Muscle layer of duodenum (tissue), 2 donors: ENCODE measurements around the gene POLN.
A peak's percentile ranks its signal among the peaks of the same experiment; 100 is the strongest.

Experiments used
- H3K27ac ChIP-seq: one replicate; pipeline ENCODE4 v1.7.0; 2013; ENCODE audit warnings: mild to moderate bottlenecking, low read length
- H3K27me3 ChIP-seq: one replicate; pipeline ENCODE4 v1.7.0; 2013; ENCODE audit warnings: low read depth, mild to moderate bottlenecking, control low read depth, low read length
- H3K36me3 ChIP-seq, 2 donors: one replicate each; pipeline ENCODE4 v1.7.0; 2013; ENCODE audit warnings: low read length in 2 of 2, control low read depth in 1 of 2, mild to moderate bottlenecking in 1 of 2; ENCODE audit not compliant: insufficient read depth in 2 of 2, control insufficient read depth in 1 of 2
- H3K4me1 ChIP-seq, 2 donors: one replicate each; pipeline ENCODE4 v1.7.0; 2013; ENCODE audit warnings: low read length in 2 of 2, mild to moderate bottlenecking in 2 of 2, control low read depth in 1 of 2, moderate library complexity in 1 of 2; ENCODE audit not compliant: insufficient read depth in 2 of 2, control insufficient read depth in 1 of 2
- H3K4me3 ChIP-seq, 2 donors: one replicate each; pipeline ENCODE4 v1.7.0; 2013; ENCODE audit warnings: low read length in 2 of 2, low read depth in 1 of 2, mild to moderate bottlenecking in 1 of 2
- H3K9me3 ChIP-seq, 2 donors: one replicate each; pipeline ENCODE4 v1.7.0; 2013; ENCODE audit warnings: low read length in 2 of 2, control low read depth in 1 of 2, mild to moderate bottlenecking in 1 of 2; ENCODE audit not compliant: control insufficient read depth in 1 of 2
- donor health status: healthy.

POLN gene

GRCh38 chr4:2241410-2242353 is at the start of gene POLN, which contains the start of gene HAUS3:
Gene POLN (minus strand): TSS chr4:2242121. CDS start chr4:2229231, 12,890 bp downstream.
Gene HAUS3 (minus strand): TSS chr4:2242121. CDS start chr4:2240946, 1,175 bp downstream.
- H3K36me3 ChIP-seq: peaks cover under 1 to 8% of the 10 kb centered on the region in 2 donors
- no peaks in the 10 kb centered on the region for H3K9me3 ChIP-seq
- H3K27ac ChIP-seq: peak within 1 kb of the TSS; percentile 52
- peaks cover 19 to 60% of the 10 kb centered on the region in 2 donors for H3K4me1 ChIP-seq
- no peaks in the 10 kb centered on the region for H3K27me3 ChIP-seq
- H3K4me3 ChIP-seq: peak within 1 kb of the TSS; percentile 85 to 92

GRCh38 chr4:2290974-2291704 is 49.2 kb upstream of the POLN start:
- no peak overlapping the region for H3K27ac ChIP-seq

GRCh38 chr4:2290488-2290887 is 48.6 kb upstream of the POLN start:
- no peaks in the 10 kb centered on the region for H3K4me1 ChIP-seq
- no peaks in the 10 kb centered on the region for H3K27me3 ChIP-seq
- no peak overlapping the region for H3K27ac ChIP-seq
- no peak overlapping the region for H3K4me3 ChIP-seq
- H3K9me3 ChIP-seq: no peaks in the 10 kb centered on the region
- no peaks in the 10 kb centered on the region for H3K36me3 ChIP-seq

More at GRCh38 chr4:2290974-2291704, 49.2 kb upstream of the POLN start:
- Histone ChIP-seq H3K4me1 (no peaks in the 10 kb centered on the region), H3K36me3 (no peaks in the 10 kb centered on the region), H3K4me3 (no peak overlapping the region), H3K9me3 (no peaks in the 10 kb centered on the region), H3K27me3 (no peaks in the 10 kb centered on the region)

GRCh38 chr4:2289955-2290333 is 48.0 kb upstream of the POLN start:
- no peaks in the 10 kb centered on the region for H3K36me3 ChIP-seq
- no peaks in the 10 kb centered on the region for H3K9me3 ChIP-seq
- H3K4me1 ChIP-seq: no peaks in the 10 kb centered on the region
- H3K27ac ChIP-seq: no peak overlapping the region
- H3K27me3 ChIP-seq: no peaks in the 10 kb centered on the region
- no peak overlapping the region for H3K4me3 ChIP-seq

- Histone ChIP-seq H3K4me1 (no peaks in the 10 kb centered on the region), H3K27me3 (no peaks in the 10 kb centered on the region), H3K27ac (no peak overlapping the region), H3K4me3 (no peak overlapping the region), H3K9me3 (no peaks in the 10 kb centered on the region), H3K36me3 (no peaks in the 10 kb centered on the region)
Measured at GRCh38 chr4:2289311-2289954, 47.5 kb upstream of the POLN start.

GRCh38 chr4:2288051-2288541 is 46.2 kb upstream of the POLN start:
- no peaks in the 10 kb centered on the region for H3K9me3 ChIP-seq
- no peaks in the 10 kb centered on the region for H3K36me3 ChIP-seq
- no peaks in the 10 kb centered on the region for H3K4me1 ChIP-seq
- no peaks in the 10 kb centered on the region for H3K27me3 ChIP-seq
- no peak overlapping the region for H3K4me3 ChIP-seq
- H3K27ac ChIP-seq: no peak overlapping the region

- no peak overlapping the region for H3K4me3 ChIP-seq
- no peaks in the 10 kb centered on the region for H3K4me1 ChIP-seq
- H3K27me3 ChIP-seq: no peaks in the 10 kb centered on the region
- H3K9me3 ChIP-seq: no peaks in the 10 kb centered on the region
- H3K27ac ChIP-seq: no peak overlapping the region
- no peaks in the 10 kb centered on the region for H3K36me3 ChIP-seq
Measured at GRCh38 chr4:2287594-2287915, 45.6 kb upstream of the POLN start.

- Histone ChIP-seq H3K9me3 (no peaks in the 10 kb centered on the region), H3K4me3 (no peak overlapping the region), H3K4me1 (no peaks in the 10 kb centered on the region), H3K27ac (no peak overlapping the region), H3K27me3 (no peaks in the 10 kb centered on the region), H3K36me3 (no peaks in the 10 kb centered on the region)
Measured at GRCh38 chr4:2286904-2287593, 45.1 kb upstream of the POLN start.

- H3K9me3 ChIP-seq: no peaks in the 10 kb centered on the region
- H3K4me1 ChIP-seq: no peaks in the 10 kb centered on the region
- no peak overlapping the region for H3K27ac ChIP-seq
- H3K27me3 ChIP-seq: no peaks in the 10 kb centered on the region
- H3K4me3 ChIP-seq: no peak overlapping the region
- H3K36me3 ChIP-seq: no peaks in the 10 kb centered on the region
Measured at GRCh38 chr4:2285613-2286381, 43.9 kb upstream of the POLN start.

- H3K4me3 ChIP-seq: no peak overlapping the region
- no peak overlapping the region for H3K27ac ChIP-seq
- H3K36me3 ChIP-seq: no peaks in the 10 kb centered on the region
- no peaks in the 10 kb centered on the region for H3K9me3 ChIP-seq
- H3K4me1 ChIP-seq: no peaks in the 10 kb centered on the region
- no peaks in the 10 kb centered on the region for H3K27me3 ChIP-seq
Measured at GRCh38 chr4:2284934-2285612, 43.2 kb upstream of the POLN start.
